H1 (cell line): ENCODE data around the gene PTPRD. TPM values are rescaled to one million over a fixed set of nuclear protein-coding genes. Genes with fewer than 3 reads are reported as not detected.

ENCODE experiments used
- ATF2 ChIP-seq: IDR thresholded peaks from 2 replicates; pipeline ENCODE4 v1.6.1; 2012; ENCODE audit warnings: low read length, inconsistent platforms
- CHD2 ChIP-seq: IDR thresholded peaks from 2 replicates; pipeline ENCODE4 v1.6.1; 2012; ENCODE audit warnings: low read length, improper control_type of control experiment
- CTBP2 ChIP-seq: IDR thresholded peaks from 2 replicates; pipeline ENCODE4 v1.7.0; 2011; ENCODE audit warnings: borderline replicate concordance, mild to moderate bottlenecking, moderate library complexity, mixed read lengths, low read length; ENCODE audit not compliant: insufficient read depth, insufficient read length
- E2F6 ChIP-seq: IDR thresholded peaks from 2 replicates; pipeline ENCODE4 v1.6.1; 2012; ENCODE audit warnings: inconsistent platforms
- EP300 ChIP-seq, 2 experiments: IDR thresholded peaks; 1 replicate in 1 of 2; 2 replicates in 1 of 2; pipeline ENCODE4 v1.6.1; 2011 to 2012; ENCODE audit warnings: low read depth in 2 of 2, low read length in 2 of 2, mild to moderate bottlenecking in 2 of 2, borderline replicate concordance in 1 of 2, inconsistent platforms in 1 of 2, moderate library complexity in 1 of 2
- RFX5 ChIP-seq: IDR thresholded peaks from 2 replicates; pipeline ENCODE4 v1.6.1; 2011; ENCODE audit warnings: low read depth, low read length, improper control_type of control experiment, borderline replicate concordance
- SIX5 ChIP-seq: IDR thresholded peaks from 2 replicates; pipeline ENCODE4 v1.6.1; 2011; ENCODE audit warnings: mild to moderate bottlenecking, low read depth, low read length
- SP1 ChIP-seq: IDR thresholded peaks from 2 replicates; pipeline ENCODE4 v1.6.1; 2011; ENCODE audit warnings: low read depth, low read length
- TEAD4 ChIP-seq: IDR thresholded peaks from 2 replicates; pipeline ENCODE4 v1.6.1; 2012; ENCODE audit warnings: low read depth, low read length, inconsistent platforms, mixed read lengths
- polyA plus RNA-seq, 7 experiments: library from polyadenylated mRNA; depleted of rRNA in 3 of 7; stranded (reverse) in 5 of 7; unstranded in 2 of 7; fragments of >200 nt in 5 of 7; fragments of 200-250 nt in 2 of 7; gene quantifications; 1 replicate in 5 of 7; 2 replicates in 1 of 7; 4 replicates in 1 of 7; pipeline versions ENCODE4 v1.2.1 to v1.2.3, GENCODE V29; 2011 to 2013; ENCODE audit warnings: missing spikeins in 2 of 7, mixed read lengths in 2 of 7
- total RNA-seq: library from RNA; stranded (reverse); fragmentation: NEBNext Ultra II Directional; extraction: Animal tissue kit (Norgen Biotek cat#: 25700); gene quantifications from 2 replicates; pipeline ENCODE4 v1.2.1, GENCODE V29; 2021

The PTPRD gene
- total and polyA plus RNA-seq, 2 of the 8 experiments (the other 6 are each of a cell fraction or from before 2014, with no cell fraction given) = 17.2 to 77.0 TPM

GRCh38 chr9:9949978-9950377, 662.8 kb downstream of the PTPRD start (continued):
- TF ChIP-seq TEAD4 (no peak), EP300 (IDR thresholded peaks at IDR 0.05; ENCODE audit: borderline replicate concordance in 1 of 2, low read depth in 2 of 2, low read length in 2 of 2) (no peak), RFX5 (no peak), CTBP2 (no peak), CHD2 (no peak), E2F6 (no peak), ATF2 (no peak), SIX5 (no peak), SP1 (no peak)
